Measurements from ENCODE around the gene DLG2. TPM values are rescaled to one million over a fixed set of nuclear protein-coding genes. Genes with fewer than 3 reads are reported as not detected.
A peak's percentile ranks its signal among the peaks of the same experiment; 100 is the strongest.

Gene DLG2
- total and polyA plus RNA-seq, 3 experiments from 2014 or later = 0.81 to 1.5 (median 1.3) TPM

- Histone ChIP-seq H3K27me3 (ENCODE audit: insufficient read depth, low read length, poor library complexity, severe bottlenecking) (no peaks in the 10 kb centered on the region), H3K36me3 (ENCODE audit: insufficient read depth, low read length) (no peaks in the 10 kb centered on the region), H3K9me3 (ENCODE audit: low read length) (no peaks in the 10 kb centered on the region), H3K27ac (ENCODE audit: low read depth, low read length) (no peak overlapping the region), H3K4me3 (ENCODE audit: low read length) (no peak overlapping the region), H3K4me1 (ENCODE audit: insufficient read depth, low read length) (no peaks in the 10 kb centered on the region)
- Mint-ChIP-seq H3K27me3 (no peaks in the 10 kb centered on the region), H3K27ac (no peak overlapping the region), H3K4me3 (no peak overlapping the region), H3K36me3 (no peaks in the 10 kb centered on the region), H3K9me3 (peaks cover 8 to 33% (median 24%) of the 10 kb centered on the region in 5 donors), H3K4me1 (no peaks in the 10 kb centered on the region)
- ChIA-PET CTCF (no interaction called here), POLR2A (no interaction called here)
- DNase-seq = no peak
These were observed 869.4 kb downstream of the DLG2 start for GRCh38 chr11:84757711-84758110.

GRCh38 chr11:84751371-84751770 is 875.8 kb downstream of the DLG2 start:
- no peak for DNase-seq
- Histone ChIP-seq H3K27me3 (ENCODE audit: insufficient read depth, low read length, poor library complexity, severe bottlenecking) (no peaks in the 10 kb centered on the region), H3K4me1 (ENCODE audit: insufficient read depth, low read length) (no peaks in the 10 kb centered on the region), H3K36me3 (ENCODE audit: insufficient read depth, low read length) (no peaks in the 10 kb centered on the region), H3K27ac (ENCODE audit: low read depth, low read length) (no peak overlapping the region), H3K4me3 (ENCODE audit: low read length) (no peak overlapping the region), H3K9me3 (ENCODE audit: low read length) (no peaks in the 10 kb centered on the region)
- Mint-ChIP-seq H3K4me3 (no peak overlapping the region), H3K27me3 (no peaks in the 10 kb centered on the region), H3K4me1 (no peaks in the 10 kb centered on the region), H3K27ac (no peak overlapping the region), H3K9me3 (peaks cover 4 to 38% (median 27%) of the 10 kb centered on the region in 5 donors), H3K36me3 (no peaks in the 10 kb centered on the region)
- ChIA-PET POLR2A (no interaction called here), CTCF (no interaction called here)

GRCh38 chr11:84747871-84748270 is 879.3 kb downstream of the DLG2 start:
- Mint-ChIP-seq H3K27me3 (no peaks in the 10 kb centered on the region), H3K9me3 (peaks cover 5 to 44% (median 24%) of the 10 kb centered on the region in 5 donors), H3K4me3 (no peak overlapping the region), H3K4me1 (no peaks in the 10 kb centered on the region), H3K27ac (no peak overlapping the region), H3K36me3 (no peaks in the 10 kb centered on the region)
- Histone ChIP-seq H3K27me3 (ENCODE audit: insufficient read depth, low read length, poor library complexity, severe bottlenecking) (no peaks in the 10 kb centered on the region), H3K4me1 (ENCODE audit: insufficient read depth, low read length) (no peaks in the 10 kb centered on the region), H3K27ac (ENCODE audit: low read depth, low read length) (no peak overlapping the region), H3K4me3 (ENCODE audit: low read length) (no peak overlapping the region), H3K36me3 (ENCODE audit: insufficient read depth, low read length) (no peaks in the 10 kb centered on the region), H3K9me3 (ENCODE audit: low read length) (no peaks in the 10 kb centered on the region)
- no peak for DNase-seq
- POLR2A ChIA-PET = no interaction called here
- CTCF ChIA-PET = no interaction called here

GRCh38 chr11:84740050-84740449 is 887.1 kb downstream of the DLG2 start:
- ChIA-PET CTCF (no interaction called here), POLR2A (no interaction called here)
- Mint-ChIP-seq H3K27ac (no peak overlapping the region), H3K4me3 (no peak overlapping the region), H3K9me3 (peaks cover 27 to 57% (median 33%) of the 10 kb centered on the region in 5 donors), H3K4me1 (no peaks in the 10 kb centered on the region), H3K36me3 (no peaks in the 10 kb centered on the region), H3K27me3 (no peaks in the 10 kb centered on the region)
- no peak overlapping the region for H3K4me3 ChIP-seq (ENCODE audit: low read length)
- H3K27me3 ChIP-seq (ENCODE audit: insufficient read depth, low read length, poor library complexity, severe bottlenecking) = no peaks in the 10 kb centered on the region
- DNase-seq = no peak
- H3K27ac ChIP-seq (ENCODE audit: low read depth, low read length) = no peak overlapping the region
- no peaks in the 10 kb centered on the region for H3K4me1 ChIP-seq (ENCODE audit: insufficient read depth, low read length)
- no peaks in the 10 kb centered on the region for H3K9me3 ChIP-seq (ENCODE audit: low read length)
- H3K36me3 ChIP-seq (ENCODE audit: insufficient read depth, low read length) = no peaks in the 10 kb centered on the region

DNA sequence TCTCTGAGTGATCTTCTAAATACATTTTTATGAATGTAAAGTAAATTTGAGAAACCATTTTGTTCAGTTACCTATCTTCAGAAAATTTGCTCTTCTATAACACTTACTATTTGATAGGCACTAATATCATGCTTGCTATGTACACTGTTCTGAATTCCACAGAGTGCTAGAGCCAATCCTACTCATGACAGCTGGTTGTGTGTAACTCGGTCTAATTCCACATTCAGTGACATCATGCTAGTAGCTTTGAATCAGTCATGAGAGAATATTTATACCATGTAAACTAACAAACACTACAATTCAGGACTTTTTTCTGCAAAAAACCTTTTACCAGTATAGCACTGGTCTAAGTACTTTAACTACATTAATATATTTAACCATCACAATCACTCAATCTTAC is 902.9 kb downstream of the DLG2 start:
- Histone ChIP-seq H3K27me3 (ENCODE audit: insufficient read depth, low read length, poor library complexity, severe bottlenecking) (no peaks in the 10 kb centered on the region), H3K36me3 (ENCODE audit: insufficient read depth, low read length) (no peaks in the 10 kb centered on the region), H3K4me1 (ENCODE audit: insufficient read depth, low read length) (no peaks in the 10 kb centered on the region), H3K9me3 (ENCODE audit: low read length) (no peaks in the 10 kb centered on the region), H3K4me3 (ENCODE audit: low read length) (no peak overlapping the region), H3K27ac (ENCODE audit: low read depth, low read length) (no peak overlapping the region)
- peaks cover 2 to 3% of the 10 kb centered on the region in 2 donors for H3K27me3 Mint-ChIP-seq
- ChIA-PET CTCF (no interaction called here), POLR2A (no interaction called here)
- H3K27ac Mint-ChIP-seq = no peak overlapping the region
- H3K9me3 Mint-ChIP-seq = peaks cover 28 to 47% (median 31%) of the 10 kb centered on the region in 5 donors
- no peak for DNase-seq
- no peak overlapping the region for H3K4me3 Mint-ChIP-seq
- no peaks in the 10 kb centered on the region for H3K4me1 Mint-ChIP-seq
- H3K36me3 Mint-ChIP-seq = no peaks in the 10 kb centered on the region

DNA sequence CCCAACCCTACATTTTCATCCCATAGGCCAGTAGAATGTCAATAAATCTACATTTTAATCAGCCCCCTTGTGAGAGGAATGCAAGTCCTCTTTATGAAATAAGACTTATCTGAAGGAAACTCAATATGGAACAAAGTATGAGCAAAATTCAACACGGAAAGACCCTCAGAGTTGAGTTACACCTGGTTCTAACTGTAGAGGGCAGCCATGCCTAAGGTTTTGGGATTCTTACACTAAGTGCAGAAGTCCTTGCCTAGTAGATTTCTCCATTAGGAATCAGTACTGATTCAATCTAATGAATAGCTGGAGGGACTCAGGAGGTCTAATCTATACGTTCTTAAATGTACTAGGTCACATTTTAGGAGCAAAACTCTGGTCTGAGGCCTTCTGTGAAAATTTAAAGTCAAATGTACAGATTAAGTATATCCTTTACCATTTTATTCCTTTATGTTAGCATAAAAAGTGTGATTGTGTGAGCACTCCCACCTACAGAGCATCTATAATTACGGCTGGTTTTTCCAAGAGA is 904.5 kb downstream of the DLG2 start:
- POLR2A ChIA-PET = no interaction called here
- Histone ChIP-seq H3K9me3 (ENCODE audit: low read length) (no peaks in the 10 kb centered on the region), H3K27me3 (ENCODE audit: insufficient read depth, low read length, poor library complexity, severe bottlenecking) (no peaks in the 10 kb centered on the region), H3K27ac (ENCODE audit: low read depth, low read length) (no peak overlapping the region), H3K4me1 (ENCODE audit: insufficient read depth, low read length) (no peaks in the 10 kb centered on the region), H3K36me3 (ENCODE audit: insufficient read depth, low read length) (no peaks in the 10 kb centered on the region), H3K4me3 (ENCODE audit: low read length) (no peak overlapping the region)
- no peak for DNase-seq
- Mint-ChIP-seq H3K9me3 (peaks cover 14 to 34% (median 21%) of the 10 kb centered on the region in 5 donors), H3K36me3 (no peaks in the 10 kb centered on the region), H3K27me3 (peaks cover 2 to 3% of the 10 kb centered on the region in 2 donors), H3K27ac (no peak overlapping the region), H3K4me1 (no peaks in the 10 kb centered on the region), H3K4me3 (no peak overlapping the region)
- CTCF ChIA-PET = no interaction called here

DNA sequence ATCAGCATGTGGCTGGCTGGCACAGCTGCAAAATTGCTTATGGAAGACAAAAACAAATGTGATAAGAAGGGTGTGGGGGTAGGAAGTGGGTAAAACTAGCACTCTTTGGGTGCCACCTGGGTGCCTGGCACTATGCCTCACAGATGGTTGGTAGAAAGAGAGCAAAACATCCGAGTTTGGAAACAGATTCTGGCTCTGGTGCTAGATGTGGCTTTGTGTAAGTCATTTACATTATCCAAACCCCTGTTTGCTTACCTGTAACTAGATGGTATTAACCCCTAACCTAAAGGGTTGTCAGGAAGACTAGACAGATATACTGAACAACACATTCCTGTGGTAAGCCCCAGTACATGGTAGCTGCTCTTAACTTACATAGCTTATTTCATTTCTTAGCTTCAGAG is 905.6 kb downstream of the DLG2 start:
- H3K4me1 Mint-ChIP-seq = no peaks in the 10 kb centered on the region
- H3K36me3 ChIP-seq (ENCODE audit: insufficient read depth, low read length) = no peaks in the 10 kb centered on the region
- H3K27ac Mint-ChIP-seq = no peak overlapping the region
- no peak overlapping the region for H3K4me3 ChIP-seq (ENCODE audit: low read length)
- no peaks in the 10 kb centered on the region for H3K9me3 ChIP-seq (ENCODE audit: low read length)
- DNase-seq = peak in 1 of 5 donors; percentile 19
- no peaks in the 10 kb centered on the region for H3K4me1 ChIP-seq (ENCODE audit: insufficient read depth, low read length)
- H3K9me3 Mint-ChIP-seq = peaks cover 9 to 30% (median 19%) of the 10 kb centered on the region in 5 donors
- POLR2A ChIA-PET = no interaction called here
- no peak overlapping the region for H3K4me3 Mint-ChIP-seq
- H3K27me3 ChIP-seq (ENCODE audit: insufficient read depth, low read length, poor library complexity, severe bottlenecking) = no peaks in the 10 kb centered on the region
- CTCF ChIA-PET = no interaction called here
- H3K27ac ChIP-seq (ENCODE audit: low read depth, low read length) = no peak overlapping the region
- H3K36me3 Mint-ChIP-seq = no peaks in the 10 kb centered on the region
- peaks cover 2 to 3% of the 10 kb centered on the region in 2 donors for H3K27me3 Mint-ChIP-seq

- Histone ChIP-seq H3K4me3 (ENCODE audit: low read length) (no peak overlapping the region), H3K27ac (ENCODE audit: low read depth, low read length) (no peak overlapping the region), H3K27me3 (ENCODE audit: insufficient read depth, low read length, poor library complexity, severe bottlenecking) (no peaks in the 10 kb centered on the region), H3K36me3 (ENCODE audit: insufficient read depth, low read length) (no peaks in the 10 kb centered on the region), H3K9me3 (ENCODE audit: low read length) (no peaks in the 10 kb centered on the region), H3K4me1 (ENCODE audit: insufficient read depth, low read length) (no peaks in the 10 kb centered on the region)
- no peak overlapping the region for H3K27ac Mint-ChIP-seq
- H3K27me3 Mint-ChIP-seq = peaks cover 2 to 3% of the 10 kb centered on the region in 2 donors
- H3K9me3 Mint-ChIP-seq = peaks cover 7 to 33% (median 19%) of the 10 kb centered on the region in 5 donors
- H3K36me3 Mint-ChIP-seq = no peaks in the 10 kb centered on the region
- POLR2A ChIA-PET = no interaction called here
- H3K4me1 Mint-ChIP-seq = no peaks in the 10 kb centered on the region
- CTCF ChIA-PET = no interaction called here
- no peak overlapping the region for H3K4me3 Mint-ChIP-seq
- peak in 1 of 5 donors; percentile 4 for DNase-seq
These were observed 906.3 kb downstream of the DLG2 start for GRCh38 chr11:84720706-84721402.
